ENCODE results near the gene NKAP. TPM values are rescaled to one million over a fixed set of nuclear protein-coding genes. Genes with fewer than 3 reads are reported as not detected.
A peak's percentile ranks its signal among the peaks of the same experiment; 100 is the strongest.

The NKAP gene
- total and polyA plus RNA-seq, 9 of the 15 experiments (the other 6 are each of a cell fraction or from before 2014, with no cell fraction given) = 3.1 to 8.3 (median 7.0) TPM

DNA sequence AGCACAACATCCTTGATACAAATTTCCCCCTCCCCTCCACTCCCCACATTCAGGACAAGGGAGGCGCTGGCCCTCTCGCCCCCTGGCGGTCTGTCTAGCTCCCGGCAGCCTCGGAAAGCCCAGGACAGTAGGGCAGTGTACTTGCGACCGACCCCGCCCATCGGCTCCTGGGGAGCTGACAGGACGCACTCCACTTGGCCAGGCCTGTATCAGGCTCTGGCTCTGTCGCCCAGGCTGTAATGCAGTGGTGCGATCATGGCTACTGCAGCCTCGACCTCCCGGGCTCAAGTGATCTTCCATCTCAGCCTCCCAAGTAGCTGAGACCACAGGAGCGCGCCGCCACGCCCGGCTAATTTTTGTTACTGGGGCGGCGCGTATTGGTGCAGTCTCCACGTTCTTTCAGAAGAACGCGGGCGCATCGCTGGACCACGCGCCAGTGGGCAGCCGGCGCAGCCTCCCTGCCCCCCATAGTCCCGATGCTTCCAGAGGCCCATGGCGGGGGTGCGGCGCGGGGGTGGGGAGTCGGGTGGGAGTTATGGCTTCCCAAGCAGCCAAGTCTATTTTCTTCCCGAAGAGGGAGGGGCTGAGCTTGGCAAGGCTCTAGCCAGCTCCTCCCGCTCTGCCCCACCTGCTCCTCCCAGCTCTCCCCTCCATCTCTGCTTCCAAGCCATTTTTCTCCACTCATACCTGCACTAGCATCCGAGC is 55.7 kb downstream of the NKAP start:
- DNase-seq (ENCODE audit: extremely low read depth in 1 of 4, low spot score in 3 of 4) (peak; percentile 62 to 79 (median 68)), FAIRE-seq (peak; percentile 68), ATAC-seq (peak; percentile 97)
- Histone ChIP-seq H3K27ac (ENCODE audit: extremely low read depth, low read depth, low read length) (no peak overlapping the region), H3K4me3 (no peak overlapping the region), H3K4me1 (replicated peaks in 1 of 2; ENCODE audit: control insufficient read depth in 2 of 2, insufficient read depth in 2 of 2, low read length in 2 of 2) (peaks cover 2 to 8% of the 10 kb centered on the region in 2 experiments; a peak in 4 of 5 replicates), H4K20me1 (replicated peaks; ENCODE audit: control insufficient read depth, insufficient read depth, low read length) (no peaks in the 10 kb centered on the region), H3K79me2 (ENCODE audit: control insufficient read depth, insufficient read depth, low read length) (no peaks in the 10 kb centered on the region), H3K9ac (ENCODE audit: insufficient read depth in 1 of 2, low read depth in 2 of 2, low read length in 2 of 2) (no peak overlapping the region), H3K36me3 (ENCODE audit: control insufficient read depth, insufficient read depth, low read length) (no peaks in the 10 kb centered on the region), H3K4me2 (ENCODE audit: insufficient read depth, low read length) (no peak overlapping the region), H2AFZ (ENCODE audit: low read depth, low read length) (no peak overlapping the region), H3K9me3 (replicated peaks; ENCODE audit: control insufficient read depth, insufficient read depth, low read depth, low read length) (no peaks in the 10 kb centered on the region), H3K27me3 (ENCODE audit: control insufficient read depth in 2 of 2, insufficient read depth in 2 of 2, low read length in 2 of 2) (no peaks in the 10 kb centered on the region), H3K9me1 (ENCODE audit: control insufficient read depth, insufficient read depth, low read length) (no peaks in the 10 kb centered on the region)
- 50% methylated on average over 14 of the region's 40 CpGs for WGBS (ENCODE audit: insufficient coverage, low coverage, missing lambda C conversion rate)
- ChIA-PET POLR2A (interaction anchor here (0.9 to 1.9 kb wide), 4 partner anchors 9 to 197 kb away, joined by 3 to 8 read pairs (median 5); partner anchors contain the start of gene RPL39), CTCF (ENCODE audit: low intra/inter-chr PET ratio) (no interaction called here)
- intact Hi-C loops (cut with micrococcal nuclease) (no loop called here), in situ Hi-C loops (cut with MboI) (no loop called here)
- BruUV-seq (replicated peaks) = no TSS peak
- TF ChIP-seq, protein P1, sequence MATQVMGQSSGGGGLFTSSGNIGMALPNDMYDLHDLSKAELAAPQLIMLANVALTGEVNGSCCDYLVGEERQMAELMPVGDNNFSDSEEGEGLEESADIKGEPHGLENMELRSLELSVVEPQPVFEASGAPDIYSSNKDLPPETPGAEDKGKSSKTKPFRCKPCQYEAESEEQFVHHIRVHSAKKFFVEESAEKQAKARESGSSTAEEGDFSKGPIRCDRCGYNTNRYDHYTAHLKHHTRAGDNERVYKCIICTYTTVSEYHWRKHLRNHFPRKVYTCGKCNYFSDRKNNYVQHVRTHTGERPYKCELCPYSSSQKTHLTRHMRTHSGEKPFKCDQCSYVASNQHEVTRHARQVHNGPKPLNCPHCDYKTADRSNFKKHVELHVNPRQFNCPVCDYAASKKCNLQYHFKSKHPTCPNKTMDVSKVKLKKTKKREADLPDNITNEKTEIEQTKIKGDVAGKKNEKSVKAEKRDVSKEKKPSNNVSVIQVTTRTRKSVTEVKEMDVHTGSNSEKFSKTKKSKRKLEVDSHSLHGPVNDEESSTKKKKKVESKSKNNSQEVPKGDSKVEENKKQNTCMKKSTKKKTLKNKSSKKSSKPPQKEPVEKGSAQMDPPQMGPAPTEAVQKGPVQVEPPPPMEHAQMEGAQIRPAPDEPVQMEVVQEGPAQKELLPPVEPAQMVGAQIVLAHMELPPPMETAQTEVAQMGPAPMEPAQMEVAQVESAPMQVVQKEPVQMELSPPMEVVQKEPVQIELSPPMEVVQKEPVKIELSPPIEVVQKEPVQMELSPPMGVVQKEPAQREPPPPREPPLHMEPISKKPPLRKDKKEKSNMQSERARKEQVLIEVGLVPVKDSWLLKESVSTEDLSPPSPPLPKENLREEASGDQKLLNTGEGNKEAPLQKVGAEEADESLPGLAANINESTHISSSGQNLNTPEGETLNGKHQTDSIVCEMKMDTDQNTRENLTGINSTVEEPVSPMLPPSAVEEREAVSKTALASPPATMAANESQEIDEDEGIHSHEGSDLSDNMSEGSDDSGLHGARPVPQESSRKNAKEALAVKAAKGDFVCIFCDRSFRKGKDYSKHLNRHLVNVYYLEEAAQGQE (IDR thresholded peaks at IDR 0.05; ENCODE audit: borderline replicate concordance) = 0 out of 2 replicates have a peak, but pooled peaks have one; percentile 10
- TF ChIP-seq, protein P1 (CRISPR knock-in tag; IDR thresholded peaks at IDR 0.05; ENCODE audit: low read depth) = no peak
- no peak for TF ChIP-seq LARP7 (IDR thresholded peaks at IDR 0.05)
- TF ChIP-seq, protein P2, sequence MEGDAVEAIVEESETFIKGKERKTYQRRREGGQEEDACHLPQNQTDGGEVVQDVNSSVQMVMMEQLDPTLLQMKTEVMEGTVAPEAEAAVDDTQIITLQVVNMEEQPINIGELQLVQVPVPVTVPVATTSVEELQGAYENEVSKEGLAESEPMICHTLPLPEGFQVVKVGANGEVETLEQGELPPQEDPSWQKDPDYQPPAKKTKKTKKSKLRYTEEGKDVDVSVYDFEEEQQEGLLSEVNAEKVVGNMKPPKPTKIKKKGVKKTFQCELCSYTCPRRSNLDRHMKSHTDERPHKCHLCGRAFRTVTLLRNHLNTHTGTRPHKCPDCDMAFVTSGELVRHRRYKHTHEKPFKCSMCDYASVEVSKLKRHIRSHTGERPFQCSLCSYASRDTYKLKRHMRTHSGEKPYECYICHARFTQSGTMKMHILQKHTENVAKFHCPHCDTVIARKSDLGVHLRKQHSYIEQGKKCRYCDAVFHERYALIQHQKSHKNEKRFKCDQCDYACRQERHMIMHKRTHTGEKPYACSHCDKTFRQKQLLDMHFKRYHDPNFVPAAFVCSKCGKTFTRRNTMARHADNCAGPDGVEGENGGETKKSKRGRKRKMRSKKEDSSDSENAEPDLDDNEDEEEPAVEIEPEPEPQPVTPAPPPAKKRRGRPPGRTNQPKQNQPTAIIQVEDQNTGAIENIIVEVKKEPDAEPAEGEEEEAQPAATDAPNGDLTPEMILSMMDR (IDR thresholded peaks at IDR 0.05 in 2 of 3, conservative IDR thresholded peaks at IDR 0.05 in 1 of 3; ENCODE audit: insufficient read depth in 2 of 3, low read depth in 1 of 3, low read length in 3 of 3) = peak; percentile 59 to 66 (median 63)
- TF ChIP-seq, protein P3, sequence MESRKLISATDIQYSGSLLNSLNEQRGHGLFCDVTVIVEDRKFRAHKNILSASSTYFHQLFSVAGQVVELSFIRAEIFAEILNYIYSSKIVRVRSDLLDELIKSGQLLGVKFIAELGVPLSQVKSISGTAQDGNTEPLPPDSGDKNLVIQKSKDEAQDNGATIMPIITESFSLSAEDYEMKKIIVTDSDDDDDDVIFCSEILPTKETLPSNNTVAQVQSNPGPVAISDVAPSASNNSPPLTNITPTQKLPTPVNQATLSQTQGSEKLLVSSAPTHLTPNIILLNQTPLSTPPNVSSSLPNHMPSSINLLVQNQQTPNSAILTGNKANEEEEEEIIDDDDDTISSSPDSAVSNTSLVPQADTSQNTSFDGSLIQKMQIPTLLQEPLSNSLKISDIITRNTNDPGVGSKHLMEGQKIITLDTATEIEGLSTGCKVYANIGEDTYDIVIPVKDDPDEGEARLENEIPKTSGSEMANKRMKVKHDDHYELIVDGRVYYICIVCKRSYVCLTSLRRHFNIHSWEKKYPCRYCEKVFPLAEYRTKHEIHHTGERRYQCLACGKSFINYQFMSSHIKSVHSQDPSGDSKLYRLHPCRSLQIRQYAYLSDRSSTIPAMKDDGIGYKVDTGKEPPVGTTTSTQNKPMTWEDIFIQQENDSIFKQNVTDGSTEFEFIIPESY (CRISPR knock-in tag; IDR thresholded peaks at IDR 0.05) = 0 out of 2 replicates have a peak, but pooled peaks have one; percentile 18
- no peak for TF ChIP-seq FIP1L1 (IDR thresholded peaks at IDR 0.05; ENCODE audit: low read depth, low read length, poor library complexity, severe bottlenecking)
